KMS-11 (cell line): ENCODE data around the gene AKR1C1.
"Not testable (repeated sequence)": the region's sequence is repeated elsewhere in the genome, so short reads cannot be mapped to it uniquely, and the experiment has no call there.

Experiments used
- H2AFZ ChIP-seq: fragments of 200-600 bp; sonication (generic); 2 replicates; pipeline ENCODE4 v1.6.1; 2016; ENCODE audit warnings: antibody characterized with exemption, mixed run types, low read depth
- H3K27ac ChIP-seq: fragments of 200-600 bp; sonication (generic); 2 replicates; pipeline ENCODE4 v1.6.1; 2016; ENCODE audit warnings: mild to moderate bottlenecking, mixed run types
- H3K27me3 ChIP-seq: fragments of 200-600 bp; sonication (generic); 2 replicates; pipeline ENCODE4 v1.6.1; 2017; ENCODE audit warnings: mild to moderate bottlenecking, low read depth, mixed run types, moderate library complexity; ENCODE audit not compliant: insufficient read depth
- H3K36me3 ChIP-seq: fragments of 200-600 bp; sonication (generic); 2 replicates; pipeline ENCODE4 v1.6.1; 2017; ENCODE audit warnings: mild to moderate bottlenecking, mixed run types; ENCODE audit not compliant: insufficient read depth
- H3K4me1 ChIP-seq: fragments of 200-600 bp; sonication (generic); 2 replicates; pipeline ENCODE4 v1.6.1; 2016; ENCODE audit warnings: mild to moderate bottlenecking, low read depth, mixed run types; ENCODE audit not compliant: poor library complexity, severe bottlenecking
- H3K4me2 ChIP-seq: fragments of 200-600 bp; sonication (generic); 2 replicates; pipeline ENCODE4 v1.7.0; 2016; ENCODE audit warnings: mild to moderate bottlenecking, mixed run types
- H3K4me3 ChIP-seq: fragments of 200-600 bp; sonication (generic); IDR thresholded peaks from 2 replicates; pipeline ENCODE4 v1.6.1; 2017; ENCODE audit warnings: low read depth, low read length, mixed read lengths; ENCODE audit not compliant: insufficient read depth
- H3K79me2 ChIP-seq: fragments of 200-600 bp; sonication (generic); 2 replicates; pipeline ENCODE4 v1.6.1; 2016; ENCODE audit warnings: low read depth, mixed run types; ENCODE audit not compliant: insufficient read depth
- H3K9ac ChIP-seq: fragments of 200-600 bp; sonication (generic); 2 replicates; pipeline ENCODE4 v1.6.1; 2016; ENCODE audit warnings: mild to moderate bottlenecking, mixed run types
- H4K20me1 ChIP-seq: fragments of 200-600 bp; sonication (generic); 2 replicates; pipeline ENCODE4 v1.6.1; 2016; ENCODE audit warnings: mild to moderate bottlenecking, mixed run types; ENCODE audit not compliant: insufficient read depth
- CTCF ChIP-seq: fragments of 200-600 bp; sonication (generic); conservative IDR thresholded peaks from 2 replicates; pipeline ENCODE4 v1.6.1; 2017; ENCODE audit warnings: low read depth, mild to moderate bottlenecking, antibody characterized with exemption, low read length, moderate library complexity, mixed read lengths

Gene AKR1C1

GRCh38 chr10:5030989-5031388, 67.8 kb downstream of the AKR1C1 start:
- Histone ChIP-seq H2AFZ (no peak overlapping the region), H3K4me1 (no peaks in the 10 kb centered on the region), H4K20me1 (no peaks in the 10 kb centered on the region), H3K27ac (no peak overlapping the region), H3K79me2 (no peaks in the 10 kb centered on the region), H3K9ac (no peak overlapping the region), H3K4me3 (no peak overlapping the region), H3K36me3 (no peaks in the 10 kb centered on the region), H3K27me3 (no peaks in the 10 kb centered on the region), H3K4me2 (no peak overlapping the region)
- no peak for TF ChIP-seq CTCF

GRCh38 chr10:5031588-5031987, 68.4 kb downstream of the AKR1C1 start:
- H3K4me1 ChIP-seq, H3K36me3 ChIP-seq, H3K4me2 ChIP-seq, H2AFZ ChIP-seq, H3K9ac ChIP-seq, H3K27ac ChIP-seq, H4K20me1 ChIP-seq, H3K27me3 ChIP-seq, H3K4me3 ChIP-seq, H3K79me2 ChIP-seq: not testable (repeated sequence)

- not testable (repeated sequence) for H3K79me2 ChIP-seq, H3K36me3 ChIP-seq, H3K27me3 ChIP-seq, H4K20me1 ChIP-seq, H3K9ac ChIP-seq, H3K4me3 ChIP-seq, H3K27ac ChIP-seq, H3K4me1 ChIP-seq, H2AFZ ChIP-seq, H3K4me2 ChIP-seq
Measured at GRCh38 chr10:5032444-5032843, 69.2 kb downstream of the AKR1C1 start.
